HuH-7.5 (cell line): ENCODE data around the gene RCOR1.
"Not testable (repeated sequence)": the region's sequence is repeated elsewhere in the genome, so short reads cannot be mapped to it uniquely, and the experiment has no call there.

ENCODE experiments used
- DNase-seq: peaks from one replicate; pipeline ENCODE4 v3.0.0; 2011; ENCODE audit warnings: low spot score

Gene RCOR1

GRCh38 chr14:102629808-102630350 lies 37.4 kb downstream of the RCOR1 start:
- no peak for DNase-seq

- DNase-seq = no peak
Measured at GRCh38 chr14:102630405-102630804, 38.0 kb downstream of the RCOR1 start.

- DNase-seq = no peak
Measured at GRCh38 chr14:102630881-102631280, 38.4 kb downstream of the RCOR1 start.

- no peak for DNase-seq
Measured at GRCh38 chr14:102633906-102634595, 41.6 kb downstream of the RCOR1 start.

- not testable (repeated sequence) for DNase-seq
Measured at GRCh38 chr14:102639611-102640010, 47.2 kb downstream of the RCOR1 start.

GRCh38 chr14:102644523-102644922 lies 52.1 kb downstream of the RCOR1 start:
- no peak for DNase-seq

- no peak for DNase-seq
Measured at GRCh38 chr14:102645746-102646440, 53.4 kb downstream of the RCOR1 start.

GRCh38 chr14:102646615-102647014 lies 54.2 kb downstream of the RCOR1 start:
- no peak for DNase-seq

- DNase-seq = no peak
Measured at GRCh38 chr14:102652194-102652593, 59.7 kb downstream of the RCOR1 start.

- DNase-seq = no peak
Measured at GRCh38 chr14:102654298-102654697, 61.8 kb downstream of the RCOR1 start.

GRCh38 chr14:102655137-102655536 lies 62.7 kb downstream of the RCOR1 start:
- DNase-seq = no peak

- no peak for DNase-seq
Measured at GRCh38 chr14:102659797-102660196, 67.3 kb downstream of the RCOR1 start.

GRCh38 chr14:102661614-102662013 lies 69.2 kb downstream of the RCOR1 start:
- no peak for DNase-seq

- DNase-seq = no peak
Measured at GRCh38 chr14:102662636-102663430, 70.4 kb downstream of the RCOR1 start.

- DNase-seq = no peak
Measured at GRCh38 chr14:102663440-102663839, 71.0 kb downstream of the RCOR1 start.

- no peak for DNase-seq
Measured at GRCh38 chr14:102665621-102666020, 73.2 kb downstream of the RCOR1 start.

- DNase-seq = no peak
Measured at GRCh38 chr14:102666635-102667034, 74.2 kb downstream of the RCOR1 start.

GRCh38 chr14:102667703-102668102 lies 75.3 kb downstream of the RCOR1 start:
- no peak for DNase-seq

- no peak for DNase-seq
Measured at GRCh38 chr14:102668291-102668873, 75.9 kb downstream of the RCOR1 start.

- no peak for DNase-seq
Measured at GRCh38 chr14:102671410-102671809, 79.0 kb downstream of the RCOR1 start.

- no peak for DNase-seq
Measured at GRCh38 chr14:102672410-102672960, 80.0 kb downstream of the RCOR1 start.

- DNase-seq = no peak
Measured at GRCh38 chr14:102675396-102675795, 82.9 kb downstream of the RCOR1 start.
